Stimulated activated CD4-positive, alpha-beta T cell treated with anti-CD3 and anti-CD28 coated beads, Interleukin-15, amount 100 ng/mL, for 1 hour (primary cell): ENCODE data around the gene CSF2.

Experiments
- DNase-seq, 2 donors: peaks; one replicate each; pipeline ENCODE4 v3.0.0-alpha.2; 2020; ENCODE audit warnings: low read depth in 1 of 2, low spot score in 1 of 2

CSF2 gene

GRCh38 chr5:132086277-132086794 is 12.7 kb downstream of the CSF2 start:
- no peak for DNase-seq

- no peak for DNase-seq
Measured at GRCh38 chr5:132087176-132087575, 13.6 kb downstream of the CSF2 start.

GRCh38 chr5:132087661-132088060 is 14.1 kb downstream of the CSF2 start:
- DNase-seq, result no peak

GRCh38 chr5:132089363-132089762 is 15.8 kb downstream of the CSF2 start:
- no peak for DNase-seq

- DNase-seq, result no peak
Measured at GRCh38 chr5:132090107-132090506, 16.5 kb downstream of the CSF2 start.

GRCh38 chr5:132093271-132093670 is 19.7 kb downstream of the CSF2 start:
- no peak for DNase-seq

GRCh38 chr5:132094393-132095076 is 20.9 kb downstream of the CSF2 start:
- DNase-seq, result no peak

GRCh38 chr5:132095077-132095410 is 21.5 kb downstream of the CSF2 start:
- no peak for DNase-seq

- no peak for DNase-seq
Measured at GRCh38 chr5:132095424-132095972, 21.9 kb downstream of the CSF2 start.

GRCh38 chr5:132096904-132097303 is 23.3 kb downstream of the CSF2 start:
- DNase-seq, result no peak

- no peak for DNase-seq
Measured at GRCh38 chr5:132098151-132098594, 24.6 kb downstream of the CSF2 start.

GRCh38 chr5:132098621-132099020 is 25.0 kb downstream of the CSF2 start:
- no peak for DNase-seq

GRCh38 chr5:132099076-132099748 is 25.6 kb downstream of the CSF2 start:
- peak in 1 of 2 donors; percentile 34 for DNase-seq

GRCh38 chr5:132099905-132100304 is 26.3 kb downstream of the CSF2 start:
- DNase-seq, result no peak

GRCh38 chr5:132100672-132101261 is 27.2 kb downstream of the CSF2 start:
- no peak for DNase-seq

GRCh38 chr5:132101385-132101880 is 27.8 kb downstream of the CSF2 start:
- no peak for DNase-seq

GRCh38 chr5:132102101-132102701 is 28.6 kb downstream of the CSF2 start:
- no peak for DNase-seq

- no peak for DNase-seq
Measured at GRCh38 chr5:132102944-132103331, 29.3 kb downstream of the CSF2 start.

- DNase-seq, result peak; percentile 44 to 53
Measured at GRCh38 chr5:132103332-132103951, 29.9 kb downstream of the CSF2 start.

GRCh38 chr5:132103969-132104391 is 30.4 kb downstream of the CSF2 start:
- DNase-seq, result no peak

- no peak for DNase-seq
Measured at GRCh38 chr5:132104556-132104955, 31.0 kb downstream of the CSF2 start.
